Stimulated activated CD8-positive, alpha-beta memory T cell treated with anti-CD3 and anti-CD28 coated beads, Interleukin-7, amount 100 ng/mL, for 48 hours (primary cell): Measurements from ENCODE around the gene HEY2.
"Not testable (repeated sequence)": the region's sequence is repeated elsewhere in the genome, so short reads cannot be mapped to it uniquely, and the experiment has no call there.

Source experiments
- DNase-seq, 2 donors: peaks; one replicate each; pipeline ENCODE4 v3.0.0-alpha.2; 2020; ENCODE audit warnings: low read depth in 1 of 2; ENCODE audit errors: extremely low read depth in 1 of 2

HEY2 gene

DNA sequence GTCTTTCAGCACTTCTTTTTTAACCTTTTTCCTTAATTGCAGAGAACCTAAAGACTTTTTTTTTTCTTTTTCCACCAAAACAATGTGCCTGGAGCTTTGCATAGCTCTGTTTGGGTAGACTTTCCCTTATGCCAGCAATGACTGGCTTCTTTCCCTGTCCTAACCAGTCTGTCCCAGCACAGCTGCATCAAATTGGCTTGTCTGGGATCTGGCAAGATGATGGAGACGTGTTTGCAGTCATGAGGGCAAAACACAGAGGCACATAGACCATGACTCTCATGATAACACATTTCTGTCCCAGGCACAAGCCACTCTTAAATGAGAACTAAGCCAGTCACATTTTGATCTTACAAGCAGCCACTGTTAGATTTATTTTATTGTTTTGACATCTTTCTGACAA is 16.5 kb downstream of the HEY2 start:
- DNase-seq, result no peak

DNA sequence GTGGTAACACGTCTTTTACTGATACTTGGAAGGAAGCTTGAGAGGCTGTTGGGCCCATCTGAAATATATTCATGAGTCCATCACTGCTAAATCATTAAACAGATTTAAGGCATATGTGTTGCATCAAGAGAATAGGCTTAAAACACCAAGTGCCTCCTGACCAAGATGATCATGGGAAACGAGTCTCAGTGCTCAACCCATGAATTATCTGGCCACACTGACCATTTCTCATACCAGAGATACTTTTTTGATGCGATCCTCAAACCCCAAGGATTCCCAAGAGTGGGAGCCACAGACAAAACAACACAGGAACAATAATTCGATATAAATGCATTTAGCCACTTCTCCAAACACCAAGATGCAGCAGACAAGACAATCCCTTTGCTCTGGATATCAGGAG is 17.2 kb downstream of the HEY2 start:
- DNase-seq, result no peak

DNA sequence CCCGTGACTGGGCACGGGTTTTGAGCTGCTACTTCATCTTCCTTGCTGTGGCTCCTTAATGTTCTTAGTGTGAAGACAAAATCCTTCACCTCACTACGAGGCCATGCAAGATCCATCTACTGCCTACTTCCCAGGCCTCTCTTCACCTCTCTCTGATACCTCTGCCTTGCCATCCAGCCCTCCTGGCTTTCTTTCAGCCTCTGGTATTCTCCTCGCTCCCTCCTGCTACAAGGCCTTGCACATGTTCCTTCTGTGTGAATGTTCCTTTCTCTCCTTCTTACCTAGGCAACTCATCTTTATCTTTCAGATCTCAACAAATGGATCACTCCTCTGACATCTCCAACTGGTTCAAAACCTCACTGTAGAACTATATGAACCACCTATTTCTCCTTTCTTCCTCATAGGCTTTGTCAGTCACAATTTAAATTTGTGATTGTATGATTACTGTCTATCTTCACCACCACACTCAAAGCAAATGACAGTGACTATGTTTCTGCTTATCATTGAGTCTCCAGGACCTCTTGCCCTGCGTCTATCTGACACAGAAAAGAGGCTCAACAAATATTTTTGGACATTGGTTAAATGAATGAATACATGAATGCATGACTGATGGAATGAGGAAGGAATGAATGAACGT is 19.8 kb downstream of the HEY2 start:
- DNase-seq, result no peak

DNA sequence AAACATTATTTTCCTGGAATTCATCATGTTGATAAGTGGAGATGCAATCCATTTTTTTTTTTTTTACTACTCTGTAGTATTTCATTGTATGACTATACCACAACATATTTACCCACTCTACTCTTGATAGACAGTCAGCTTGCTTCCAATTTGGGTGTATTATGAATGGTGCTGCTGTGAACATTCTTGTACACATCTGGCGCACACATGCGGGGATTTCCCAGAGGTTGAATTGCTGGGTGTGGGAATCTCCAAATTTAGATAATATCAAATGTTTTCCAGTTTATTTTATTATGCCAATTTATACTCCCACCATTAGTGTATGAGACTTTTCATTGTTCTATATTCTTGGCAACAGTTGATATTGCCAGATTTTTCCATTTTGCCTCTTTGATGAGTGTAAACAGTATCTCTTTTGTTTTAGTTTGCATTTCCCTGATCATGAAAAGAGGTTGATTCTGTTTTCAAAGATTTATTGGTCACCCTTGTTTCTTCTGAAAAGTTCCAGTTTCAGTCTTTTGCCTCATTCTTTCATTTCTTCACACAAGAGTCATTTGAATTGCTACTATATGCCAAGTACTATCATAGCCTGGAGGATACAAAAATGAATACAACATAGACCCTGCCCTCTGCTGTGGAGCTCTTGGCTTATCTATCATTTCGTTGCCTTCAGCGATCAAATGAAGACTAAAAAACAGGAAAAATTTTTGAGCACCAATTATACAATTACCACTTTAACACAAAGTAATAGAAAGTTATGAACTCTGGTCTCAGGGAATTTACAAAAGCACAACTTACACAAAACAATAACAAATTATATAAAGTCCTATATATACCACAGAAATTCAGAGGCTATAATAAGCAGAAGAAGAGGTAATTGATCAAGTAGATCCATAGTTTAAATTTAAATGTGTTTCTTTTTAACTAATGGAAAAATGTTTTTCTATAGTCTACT is 24.2 kb downstream of the HEY2 start:
- DNase-seq, result no peak

DNA sequence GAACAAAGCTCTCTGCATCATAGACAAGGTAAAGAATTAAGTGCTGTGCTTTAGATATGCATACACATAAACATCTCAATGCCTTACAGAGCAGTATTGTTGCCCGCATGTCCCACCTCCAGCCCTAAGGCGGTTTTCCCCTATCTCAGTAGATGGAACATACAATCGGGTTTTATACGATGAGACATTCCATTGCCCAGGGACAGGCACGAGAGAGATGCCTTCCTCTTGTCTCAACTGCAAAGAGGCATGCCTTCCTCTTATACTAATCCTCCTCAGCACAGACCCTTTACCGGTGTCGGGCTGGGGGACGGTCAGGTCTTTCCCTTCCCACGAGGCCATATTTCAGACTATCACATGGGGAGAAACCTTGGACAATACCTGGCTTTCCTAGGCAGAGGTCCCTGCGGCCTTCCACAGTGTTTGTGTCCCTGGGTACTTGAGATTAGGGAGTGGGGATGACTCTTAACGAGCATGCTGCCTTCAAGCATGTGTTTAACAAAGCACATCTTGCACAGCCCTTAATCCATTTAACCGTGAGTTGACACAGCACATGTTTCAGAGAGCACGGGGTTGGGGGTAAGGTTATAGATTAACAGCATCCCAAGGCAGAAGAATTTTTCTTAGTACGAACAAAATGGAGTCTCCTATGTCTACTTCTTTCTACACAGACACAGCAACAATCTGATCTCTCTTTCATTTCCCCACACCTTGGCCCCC is 26.8 kb downstream of the HEY2 start:
- DNase-seq, result not testable (repeated sequence)

DNA sequence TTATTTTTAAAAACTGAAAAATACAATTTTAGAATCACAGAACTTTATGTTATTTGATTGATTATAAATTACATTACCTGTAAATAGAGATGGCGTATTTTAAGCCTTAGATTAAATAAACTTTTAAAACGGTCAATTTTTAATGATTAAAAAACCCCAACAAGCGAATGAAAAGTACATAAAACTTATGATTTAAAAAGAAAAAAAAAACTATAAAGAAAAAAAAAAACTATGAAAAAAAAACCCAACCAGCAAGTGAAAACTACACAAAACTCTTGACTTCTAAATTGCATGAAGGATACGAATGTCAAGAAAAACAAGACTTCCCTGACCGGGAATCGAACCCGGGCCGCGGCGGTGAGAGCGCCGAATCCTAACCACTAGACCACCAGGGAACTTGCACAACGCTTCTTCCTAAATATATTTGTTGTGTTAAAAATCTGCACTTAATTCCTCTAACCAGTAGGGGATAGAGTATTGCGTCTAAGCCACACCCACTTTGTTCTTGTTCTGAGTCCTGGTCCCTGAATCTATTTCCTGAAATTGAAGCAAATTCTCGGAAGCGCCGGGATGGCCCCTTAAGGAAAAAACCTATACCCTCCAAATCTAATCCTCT is 30.6 kb downstream of the HEY2 start:
- DNase-seq, result peak; percentile 62 to 69

DNA sequence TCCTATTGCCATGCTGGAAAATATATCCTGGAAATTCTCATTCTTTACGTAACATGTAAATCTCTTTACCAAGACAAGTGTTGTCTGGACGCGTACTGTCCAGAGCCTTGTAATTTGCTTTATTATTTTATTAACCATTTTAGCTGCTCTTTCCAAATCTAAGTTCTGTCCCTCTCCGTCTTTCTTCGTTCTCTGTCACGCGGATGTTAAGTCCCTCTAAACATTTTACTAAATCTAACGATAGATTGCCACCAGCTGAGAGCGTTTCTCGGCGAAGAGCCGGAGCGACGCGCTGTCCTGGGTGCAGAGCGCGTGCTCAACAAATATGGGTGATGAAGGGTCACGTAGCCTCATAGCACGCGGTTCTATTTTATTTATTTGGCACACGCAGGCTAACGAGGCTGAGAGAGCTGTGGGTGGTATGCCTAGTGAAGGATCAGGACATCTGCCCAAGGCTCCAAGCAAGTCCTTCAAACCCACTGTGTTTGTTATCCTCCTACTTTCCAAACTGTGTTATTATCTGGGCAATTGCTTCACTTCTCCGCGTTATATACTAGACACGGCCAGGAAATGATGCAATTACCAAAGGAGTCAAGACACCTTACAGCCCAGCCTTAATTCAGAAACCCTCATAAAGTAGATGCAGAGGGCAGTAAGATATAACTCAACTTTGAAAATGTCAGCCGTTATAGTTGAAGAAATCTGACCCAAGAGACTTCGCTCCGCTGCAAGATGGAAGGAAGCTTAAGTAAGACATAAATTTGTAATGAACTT is 31.3 kb downstream of the HEY2 start:
- peak in 1 of 2 donors; percentile 23 for DNase-seq

DNA sequence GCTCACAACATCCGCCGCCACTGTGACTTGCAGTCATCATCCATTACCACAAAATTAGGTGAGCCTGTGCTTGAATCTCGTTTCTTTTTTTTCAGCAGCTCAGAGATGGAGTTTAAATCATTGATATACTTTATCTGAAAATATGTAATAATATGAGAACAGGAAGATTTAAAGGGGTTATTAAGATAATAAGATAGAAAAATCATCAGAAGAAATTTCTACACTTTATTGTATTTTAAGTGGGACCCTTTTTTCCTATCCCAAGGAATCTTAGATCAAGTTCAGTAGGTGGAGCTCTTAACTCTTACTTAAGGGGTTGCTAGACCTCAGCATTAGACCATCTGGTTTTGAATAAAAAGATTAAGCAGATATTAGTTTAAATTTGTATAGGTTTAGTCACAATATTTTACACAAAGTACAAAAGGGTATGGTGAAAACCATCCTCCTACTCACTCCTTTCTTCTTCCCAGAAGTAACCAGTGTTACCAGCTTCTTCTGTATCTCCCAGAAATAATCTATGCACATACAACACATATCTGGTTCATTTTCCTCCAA is 32.0 kb downstream of the HEY2 start:
- DNase-seq, result no peak

DNA sequence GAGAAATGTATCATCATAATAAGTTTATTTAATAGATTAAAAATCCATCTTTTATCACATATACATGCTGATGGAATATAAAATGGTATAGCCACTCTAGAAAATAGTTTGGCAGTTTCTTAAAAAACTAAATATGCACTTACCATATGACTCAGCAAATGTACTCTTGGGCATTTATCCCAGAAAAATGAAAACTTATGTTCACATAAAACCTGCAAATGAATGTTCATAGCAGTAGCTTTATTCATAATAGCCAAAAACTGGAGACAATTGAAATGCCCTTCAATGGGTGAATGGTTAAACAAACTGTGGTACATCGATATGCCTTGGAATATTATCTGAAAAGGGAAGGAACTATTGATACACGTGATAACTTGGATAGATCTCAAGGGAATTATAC is 34.9 kb downstream of the HEY2 start:
- no peak for DNase-seq

DNA sequence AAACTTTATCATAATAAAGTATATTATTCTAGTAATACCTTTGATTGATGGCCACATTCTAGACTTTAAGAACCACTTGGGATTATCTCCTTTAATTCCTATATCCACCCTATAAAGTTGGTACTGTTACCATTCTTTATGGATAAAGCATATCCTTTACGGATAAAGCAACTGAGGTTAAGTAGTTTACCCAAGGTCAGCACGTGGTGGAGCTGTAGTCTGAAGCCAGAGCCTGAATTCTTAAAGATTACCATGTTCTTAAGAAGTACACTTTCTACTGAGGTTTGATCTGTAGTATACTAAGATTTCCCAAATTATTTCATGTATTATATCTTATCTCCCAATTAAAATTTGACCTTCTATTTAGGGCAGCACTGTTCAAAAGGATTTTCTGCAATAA is 38.4 kb downstream of the HEY2 start:
- no peak for DNase-seq

DNA sequence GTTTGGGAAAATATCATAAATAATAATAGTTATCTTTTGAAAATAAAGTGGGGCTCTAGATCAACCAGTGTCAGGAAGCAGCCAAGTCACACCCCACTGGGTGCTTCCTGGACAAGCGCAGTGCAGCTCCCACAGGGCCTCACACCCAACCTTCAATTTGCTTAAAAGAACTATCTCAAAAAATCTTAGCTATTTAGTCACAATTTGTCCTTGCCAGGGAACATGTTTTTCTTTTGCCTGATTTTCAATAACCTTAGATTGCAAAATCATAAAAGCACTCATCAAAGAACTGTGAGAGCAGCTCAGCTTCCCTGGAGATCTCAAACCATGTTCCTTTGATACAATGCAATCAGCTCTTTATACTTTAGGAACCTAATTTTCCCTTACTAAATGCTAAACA is 39.7 kb downstream of the HEY2 start:
- no peak for DNase-seq

DNA sequence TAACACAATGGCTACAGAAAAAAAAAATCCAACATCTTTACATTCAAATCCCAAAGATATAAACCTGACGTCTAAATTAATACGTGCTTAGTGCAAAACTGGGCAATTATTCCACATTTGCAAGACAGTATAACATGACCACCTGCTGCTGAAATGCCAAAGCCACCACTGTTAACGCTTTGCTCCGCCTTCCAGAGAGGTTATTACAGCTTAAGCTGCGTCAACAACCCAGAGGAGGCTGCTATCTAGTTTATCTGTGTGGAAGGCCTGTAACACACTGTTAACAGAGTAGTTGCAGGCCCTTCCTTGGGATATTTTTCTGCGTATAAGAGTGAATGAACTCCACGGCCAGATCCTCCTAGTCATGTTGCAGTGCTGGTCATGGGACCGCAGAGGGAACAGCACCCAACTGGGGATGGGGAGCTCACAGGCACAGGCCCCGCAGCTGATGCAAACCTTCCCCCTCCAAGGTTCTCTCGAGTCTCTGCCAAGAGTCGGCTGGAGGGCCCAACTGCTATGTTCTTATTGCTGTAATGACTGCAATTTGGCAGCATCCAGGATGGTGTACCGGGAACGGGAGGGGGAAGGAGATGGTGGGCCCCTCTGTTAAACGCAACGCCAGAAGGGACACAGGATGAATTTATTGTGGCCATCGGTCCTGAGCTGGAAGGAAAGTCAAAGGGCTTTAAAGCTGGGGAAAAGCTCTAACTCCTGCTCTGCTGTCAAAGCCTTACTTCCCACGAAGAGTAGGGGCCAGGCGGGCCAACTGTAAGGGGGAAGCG is 40.3 kb downstream of the HEY2 start:
- no peak for DNase-seq

DNA sequence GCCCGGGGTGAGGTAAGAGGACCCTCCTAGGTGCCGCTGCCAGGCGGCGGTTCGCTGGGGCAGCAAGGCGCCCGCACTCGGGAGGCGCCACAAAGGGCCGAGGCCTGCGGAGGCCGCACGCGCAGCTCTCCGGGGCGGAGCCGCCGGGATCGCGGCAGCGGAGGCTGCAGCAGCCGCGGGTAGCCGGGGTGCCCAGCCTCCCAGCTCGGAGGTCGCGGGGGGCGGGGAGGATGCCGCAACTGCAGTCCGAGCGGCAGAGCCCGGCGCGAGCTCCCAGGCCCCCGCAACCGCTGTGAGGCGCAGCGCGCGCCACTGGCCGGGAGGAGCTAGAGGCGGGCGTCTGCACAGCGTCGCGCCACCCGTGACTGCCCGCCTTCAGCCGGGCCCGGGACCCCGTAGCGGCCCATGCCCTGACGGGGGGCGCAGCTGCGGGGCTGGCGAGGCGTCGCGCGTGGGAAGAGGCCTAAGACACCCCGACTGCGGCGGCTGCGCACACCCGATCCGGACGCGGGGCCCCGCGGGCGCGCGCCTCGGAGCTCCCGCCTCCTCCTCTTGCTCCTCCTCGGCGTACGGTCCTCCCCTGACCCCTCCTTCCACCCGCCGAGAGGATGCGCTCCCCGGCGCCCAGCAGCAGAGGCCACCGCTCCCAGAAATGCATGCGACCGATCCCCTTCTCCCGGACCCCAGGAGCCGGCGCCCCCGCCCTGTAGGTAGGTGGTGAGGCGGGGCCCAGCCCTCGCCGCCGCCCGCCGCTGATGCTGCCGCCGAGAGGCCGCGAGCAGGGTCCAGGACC is 41.1 kb downstream of the HEY2 start, which contains the start of gene NCOA7:
TSS of gene NCOA7 (plus strand) at position 603 of the 793 bp plus-strand sequence. CDS start 24,395 bp downstream, outside the sequence.
- DNase-seq, result peak; percentile 58 to 61

DNA sequence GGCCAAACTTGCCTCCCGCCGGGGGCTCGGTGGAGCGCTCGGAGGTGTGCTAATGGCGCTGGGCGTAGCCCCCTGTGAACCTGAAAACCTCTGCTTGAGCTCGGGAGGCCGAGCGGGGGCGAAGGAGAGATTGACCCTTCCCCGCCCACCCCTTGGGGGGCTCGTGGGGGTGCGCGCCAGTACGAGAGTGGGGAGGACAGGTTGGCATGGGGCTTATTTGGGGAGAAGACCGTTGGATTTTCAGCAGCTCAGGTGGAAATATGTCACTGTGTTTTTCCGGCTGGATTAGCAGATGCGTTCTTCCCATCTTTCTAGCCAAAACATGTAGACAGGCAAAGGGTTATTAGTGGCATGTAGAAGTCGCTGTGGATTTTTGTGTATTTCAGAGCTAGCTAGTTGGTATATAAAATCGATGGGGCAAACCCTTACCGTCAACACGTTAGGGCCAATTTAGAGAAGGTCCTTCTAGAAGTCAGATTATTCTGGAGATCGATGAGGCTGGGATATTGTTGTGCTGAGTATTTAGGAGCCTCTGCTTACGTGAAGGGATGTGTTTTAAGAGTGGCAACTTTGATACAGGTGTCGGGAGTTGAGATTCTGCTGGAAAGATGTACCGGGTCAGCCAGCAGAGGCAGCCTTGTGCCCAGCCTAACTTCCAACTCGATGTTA is 41.9 kb downstream of the HEY2 start:
- no peak for DNase-seq

DNA sequence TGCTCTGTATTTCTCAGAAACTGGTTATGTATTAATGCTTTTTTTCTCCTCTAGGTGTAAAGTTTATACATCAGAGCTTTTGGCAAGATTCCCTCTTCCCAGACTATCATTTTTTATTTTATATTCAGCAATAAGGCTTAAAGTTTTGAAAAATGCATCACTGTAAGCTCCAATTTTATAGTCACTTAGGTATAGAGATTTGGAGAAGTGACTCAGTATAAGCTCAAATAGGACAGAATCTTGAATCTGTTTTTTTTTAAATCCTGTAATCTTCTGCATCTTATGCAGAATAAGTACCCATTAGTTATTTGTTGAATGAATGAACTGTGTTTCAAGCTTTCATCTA is 42.4 kb downstream of the HEY2 start:
- no peak for DNase-seq

DNA sequence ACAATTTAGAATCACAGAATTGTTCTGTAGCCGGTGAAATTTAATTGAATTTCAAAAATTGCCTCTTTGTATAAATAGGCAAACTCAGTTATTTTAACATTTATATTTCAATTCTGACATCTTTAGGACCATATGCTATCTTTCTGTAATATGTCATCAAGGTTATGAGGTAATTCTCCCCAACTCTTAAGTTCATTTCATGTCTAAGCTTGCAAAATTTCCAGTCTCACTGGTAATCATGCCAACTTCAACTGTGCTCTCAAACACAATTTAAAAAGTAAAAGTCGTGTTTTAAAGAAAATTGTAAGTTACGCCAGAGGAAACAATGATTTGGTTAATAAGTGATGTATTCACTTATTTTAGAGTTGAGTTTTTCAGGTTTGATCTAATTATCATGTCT is 42.7 kb downstream of the HEY2 start:
- DNase-seq, result no peak

DNA sequence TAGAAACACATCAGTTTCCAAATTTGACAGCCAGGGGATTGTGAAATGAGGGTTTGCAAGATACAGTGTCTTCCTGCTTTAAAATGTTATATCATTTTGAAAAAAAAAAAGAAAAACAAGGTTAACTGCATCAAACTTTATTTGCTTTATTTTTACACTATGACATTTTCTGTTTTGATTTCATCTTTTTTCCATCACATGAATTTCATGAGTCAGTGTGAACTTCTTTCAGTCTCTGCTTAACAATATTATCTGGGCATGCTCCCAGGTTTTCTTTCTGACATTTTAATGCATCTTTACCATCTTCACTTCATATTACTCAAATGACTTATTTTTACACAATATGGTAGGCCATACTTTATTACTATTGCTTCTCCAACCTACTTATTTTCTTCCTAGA is 43.2 kb downstream of the HEY2 start:
- DNase-seq, result no peak

DNA sequence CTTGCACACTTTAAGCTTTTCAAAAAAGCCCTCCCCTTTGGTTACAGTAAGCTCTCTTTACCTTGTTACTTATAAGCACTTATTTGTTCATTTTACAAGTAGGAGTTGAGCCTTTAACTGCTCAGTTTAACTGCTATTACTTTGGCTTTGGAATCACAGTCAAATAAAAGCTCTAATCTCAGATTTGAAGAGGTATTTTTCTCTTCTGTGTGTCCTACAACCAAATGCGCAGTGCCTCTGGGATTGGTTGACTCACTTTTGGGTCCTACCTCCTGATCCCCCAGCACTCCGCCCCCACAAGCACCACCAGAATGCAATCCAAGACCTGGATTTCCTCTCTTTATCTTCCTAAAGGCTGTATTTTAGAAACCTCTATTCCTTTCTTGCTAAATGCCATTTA is 43.8 kb downstream of the HEY2 start:
- DNase-seq, result no peak
